Hypothalamus (tissue), 51 donors: ENCODE data around the gene RFFL.
"Not testable (repeated sequence)": the region's sequence is repeated elsewhere in the genome, so short reads cannot be mapped to it uniquely, and the experiment has no call there.

ENCODE experiments used
- DNase-seq, 51 donors: peaks; one replicate each; lab custom pipeline; 2025; lab: John Stamatoyannopoulos, UW

RFFL gene

GRCh38 chr17:35011671-35012216, 51.8 kb downstream of the RFFL start:
- no peak for DNase-seq

GRCh38 chr17:35010093-35010492, 53.4 kb downstream of the RFFL start:
- DNase-seq: no peak

- DNase-seq: peak in 4 of 51 donors; percentile 15 to 31 (median 20)
These were observed 56.5 kb downstream of the RFFL start for GRCh38 chr17:35006961-35007360.

- no peak for DNase-seq
These were observed 57.2 kb downstream of the RFFL start for GRCh38 chr17:35006345-35006744.

- no peak for DNase-seq
These were observed 59.7 kb downstream of the RFFL start for GRCh38 chr17:35003778-35004177.

- DNase-seq: peak in 2 of 51 donors; percentile 16 to 19
These were observed 60.5 kb downstream of the RFFL start for GRCh38 chr17:35002876-35003551.

- DNase-seq: no peak
These were observed 62.0 kb downstream of the RFFL start for GRCh38 chr17:35001549-35001948.

GRCh38 chr17:35000965-35001364, 62.5 kb downstream of the RFFL start:
- not testable (repeated sequence) for DNase-seq

- no peak for DNase-seq
These were observed 64.1 kb downstream of the RFFL start for GRCh38 chr17:34999456-34999855.

GRCh38 chr17:34998205-34998604, 65.3 kb downstream of the RFFL start:
- DNase-seq: peak in 49 of 51 donors; percentile 2 to 84 (median 57)

- DNase-seq: no peak
These were observed 66.1 kb downstream of the RFFL start for GRCh38 chr17:34997355-34997862.

GRCh38 chr17:34996422-34997285, 66.9 kb downstream of the RFFL start:
- DNase-seq: no peak

- no peak for DNase-seq
These were observed 70.5 kb downstream of the RFFL start for GRCh38 chr17:34993031-34993430.

- DNase-seq: no peak
These were observed 71.9 kb downstream of the RFFL start for GRCh38 chr17:34991606-34992005.

GRCh38 chr17:34990921-34991365, 72.6 kb downstream of the RFFL start:
- DNase-seq: no peak

GRCh38 chr17:34989473-34989872, 74.0 kb downstream of the RFFL start:
- DNase-seq: no peak

- DNase-seq: no peak
These were observed 74.9 kb downstream of the RFFL start for GRCh38 chr17:34988644-34989043.

GRCh38 chr17:34987232-34987631, 76.3 kb downstream of the RFFL start:
- no peak for DNase-seq

- no peak for DNase-seq
These were observed 81.8 kb downstream of the RFFL start for GRCh38 chr17:34981538-34982241.

- DNase-seq: peak in 47 of 51 donors; percentile 46 to 98 (median 79)
These were observed 82.6 kb downstream of the RFFL start for GRCh38 chr17:34980681-34981537.
